ENCODE data around the gene MYO1D.

MYO1D gene

GRCh38 chr17:32876417-32877163, at the start of gene MYO1D:
Gene MYO1D (minus strand): TSS chr17:32877124. CDS start chr17:32876872, 252 bp downstream.
- peak; percentile 37 to 83 for DNase-seq

GRCh38 chr17:32926183-32926582, 49.3 kb upstream of the MYO1D start:
- no peak for DNase-seq

GRCh38 chr17:32923905-32924304, 47.0 kb upstream of the MYO1D start:
- peak in 1 of 2 experiments; percentile 21 for DNase-seq

- peak in 1 of 2 experiments; percentile 25 for DNase-seq
Measured at GRCh38 chr17:32921017-32921416, 44.1 kb upstream of the MYO1D start.

- DNase-seq: no peak
Measured at GRCh38 chr17:32920293-32920692, 43.4 kb upstream of the MYO1D start.

GRCh38 chr17:32919876-32920275, 43.0 kb upstream of the MYO1D start:
- peak in 1 of 2 experiments; percentile 15 for DNase-seq

GRCh38 chr17:32917842-32918241, 40.9 kb upstream of the MYO1D start:
- DNase-seq: no peak

GRCh38 chr17:32917081-32917480, 40.2 kb upstream of the MYO1D start:
- DNase-seq: no peak

GRCh38 chr17:32916134-32916533, 39.2 kb upstream of the MYO1D start:
- no peak for DNase-seq

- no peak for DNase-seq
Measured at GRCh38 chr17:32915245-32915644, 38.3 kb upstream of the MYO1D start.

GRCh38 chr17:32914181-32914580, 37.3 kb upstream of the MYO1D start:
- DNase-seq: no peak

- DNase-seq: no peak
Measured at GRCh38 chr17:32913593-32913992, 36.7 kb upstream of the MYO1D start.

- no peak for DNase-seq
Measured at GRCh38 chr17:32912218-32912897, 35.4 kb upstream of the MYO1D start.

- DNase-seq: no peak
Measured at GRCh38 chr17:32910769-32911168, 33.8 kb upstream of the MYO1D start.

- peak; percentile 53 to 82 for DNase-seq
Measured at GRCh38 chr17:32909787-32910369, 33.0 kb upstream of the MYO1D start.

- DNase-seq: no peak
Measured at GRCh38 chr17:32907583-32907982, 30.7 kb upstream of the MYO1D start.

- no peak for DNase-seq
Measured at GRCh38 chr17:32904891-32905290, 28.0 kb upstream of the MYO1D start.

GRCh38 chr17:32903774-32904673, 27.1 kb upstream of the MYO1D start:
- DNase-seq: no peak

- no peak for DNase-seq
Measured at GRCh38 chr17:32901743-32902142, 24.8 kb upstream of the MYO1D start.

GRCh38 chr17:32899236-32900013, 22.5 kb upstream of the MYO1D start:
- no peak for DNase-seq

- no peak for DNase-seq
Measured at GRCh38 chr17:32896647-32897258, 19.8 kb upstream of the MYO1D start.

- no peak for DNase-seq
Measured at GRCh38 chr17:32894245-32894644, 17.3 kb upstream of the MYO1D start.

Data from NCI-H526 (cell line).